Measurements from ENCODE around the gene TRHDE.
A peak's percentile ranks its signal among the peaks of the same experiment; 100 is the strongest.

Gene TRHDE, protein sequence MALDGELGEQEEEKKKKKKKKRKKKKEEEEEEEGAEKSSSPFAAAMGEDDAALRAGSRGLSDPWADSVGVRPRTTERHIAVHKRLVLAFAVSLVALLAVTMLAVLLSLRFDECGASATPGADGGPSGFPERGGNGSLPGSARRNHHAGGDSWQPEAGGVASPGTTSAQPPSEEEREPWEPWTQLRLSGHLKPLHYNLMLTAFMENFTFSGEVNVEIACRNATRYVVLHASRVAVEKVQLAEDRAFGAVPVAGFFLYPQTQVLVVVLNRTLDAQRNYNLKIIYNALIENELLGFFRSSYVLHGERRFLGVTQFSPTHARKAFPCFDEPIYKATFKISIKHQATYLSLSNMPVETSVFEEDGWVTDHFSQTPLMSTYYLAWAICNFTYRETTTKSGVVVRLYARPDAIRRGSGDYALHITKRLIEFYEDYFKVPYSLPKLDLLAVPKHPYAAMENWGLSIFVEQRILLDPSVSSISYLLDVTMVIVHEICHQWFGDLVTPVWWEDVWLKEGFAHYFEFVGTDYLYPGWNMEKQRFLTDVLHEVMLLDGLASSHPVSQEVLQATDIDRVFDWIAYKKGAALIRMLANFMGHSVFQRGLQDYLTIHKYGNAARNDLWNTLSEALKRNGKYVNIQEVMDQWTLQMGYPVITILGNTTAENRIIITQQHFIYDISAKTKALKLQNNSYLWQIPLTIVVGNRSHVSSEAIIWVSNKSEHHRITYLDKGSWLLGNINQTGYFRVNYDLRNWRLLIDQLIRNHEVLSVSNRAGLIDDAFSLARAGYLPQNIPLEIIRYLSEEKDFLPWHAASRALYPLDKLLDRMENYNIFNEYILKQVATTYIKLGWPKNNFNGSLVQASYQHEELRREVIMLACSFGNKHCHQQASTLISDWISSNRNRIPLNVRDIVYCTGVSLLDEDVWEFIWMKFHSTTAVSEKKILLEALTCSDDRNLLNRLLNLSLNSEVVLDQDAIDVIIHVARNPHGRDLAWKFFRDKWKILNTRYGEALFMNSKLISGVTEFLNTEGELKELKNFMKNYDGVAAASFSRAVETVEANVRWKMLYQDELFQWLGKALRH

DNA sequence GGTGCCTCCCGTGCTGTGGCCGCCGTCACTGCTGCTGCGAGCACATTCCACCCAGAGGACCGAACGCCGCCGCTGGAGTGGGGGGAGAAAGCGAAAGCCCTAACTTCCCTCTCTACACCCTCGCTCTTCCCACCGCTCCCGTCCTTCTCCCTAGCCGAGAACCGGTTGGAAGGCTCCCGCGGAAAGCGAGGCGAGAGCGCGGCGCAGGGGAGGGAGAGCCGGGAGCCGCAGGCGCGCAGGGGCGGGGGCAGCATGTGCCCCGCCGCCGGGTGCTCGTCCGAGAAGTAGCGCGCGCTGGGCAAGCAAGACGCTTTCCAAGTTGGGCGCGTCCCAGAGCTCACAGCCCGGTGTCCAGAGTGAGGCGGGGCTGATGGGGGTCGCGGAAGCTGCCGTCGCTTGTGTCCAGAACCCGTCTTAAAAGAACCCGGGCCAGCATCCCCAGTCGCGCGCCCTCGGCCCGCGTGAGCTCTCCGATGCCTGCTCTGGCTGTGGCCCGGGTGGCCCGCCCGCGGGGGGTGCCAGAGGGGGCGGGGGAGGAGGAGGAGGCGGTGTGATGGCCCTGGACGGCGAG, at the start of gene TRHDE:
Gene TRHDE, plus strand, starts transcription at position 280 of the 571 bp plus-strand sequence. Its CDS starts 274 bp downstream, at position 554.
- DNase-seq (ENCODE audit: low read depth in 2 of 2), result no peak

DNA sequence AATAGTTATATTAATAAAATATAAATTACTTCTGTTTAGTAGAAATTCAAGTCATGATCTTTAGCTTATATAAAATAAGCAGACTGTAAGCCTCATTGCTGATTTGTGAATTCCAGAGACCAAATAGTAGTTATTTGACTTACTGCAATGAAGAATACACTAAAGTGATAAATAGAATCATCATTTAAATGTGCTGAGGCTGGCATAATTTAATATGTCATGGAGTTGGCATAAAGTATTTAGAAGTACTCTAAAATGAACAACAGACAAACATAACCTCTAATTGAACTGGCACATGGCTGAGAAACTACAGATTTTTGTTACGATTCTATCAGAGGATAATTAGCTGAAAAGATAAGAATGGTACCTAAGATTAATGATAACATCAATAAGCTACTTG, 45.7 kb upstream of the TRHDE start:
- no peak for DNase-seq (ENCODE audit: low read depth in 2 of 2)

DNA sequence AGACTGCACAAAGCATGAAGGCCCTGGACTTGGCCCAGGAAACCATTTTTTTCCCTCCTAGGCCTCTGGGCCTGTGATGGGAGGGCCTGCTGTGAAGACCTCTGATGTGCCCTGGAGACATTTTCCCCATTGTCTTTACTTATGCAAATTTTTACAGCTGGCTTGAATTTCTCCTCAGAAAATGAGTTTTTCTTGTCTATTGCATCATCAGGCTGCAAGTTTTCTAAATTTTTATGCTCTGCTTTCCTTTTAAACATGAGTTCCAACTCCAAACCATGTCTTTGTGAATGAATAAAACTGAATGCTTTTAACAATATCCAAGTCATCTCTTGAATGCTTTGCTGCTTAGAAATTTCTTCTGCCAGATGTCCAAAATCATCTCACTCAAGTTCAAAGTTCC, 43.7 kb upstream of the TRHDE start:
- DNase-seq (ENCODE audit: low read depth in 2 of 2), result no peak

DNA sequence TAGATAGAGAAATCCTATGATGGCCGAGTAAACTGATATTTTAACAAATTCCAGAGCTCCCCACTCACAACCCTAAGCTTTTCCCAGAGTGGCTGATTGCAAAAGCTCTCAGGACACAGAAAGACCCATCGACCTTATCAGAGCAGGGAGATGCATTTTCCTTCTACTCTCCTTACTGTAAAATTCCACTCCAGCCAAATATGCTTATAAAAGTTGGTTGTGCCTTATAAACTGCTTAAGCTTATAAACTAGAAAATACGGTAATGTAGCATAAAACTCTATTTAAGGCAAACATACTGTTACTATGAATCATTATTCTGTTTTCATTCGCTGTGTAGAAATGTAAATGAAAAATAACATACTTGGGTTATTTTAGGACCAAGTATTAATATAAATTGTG, 41.6 kb upstream of the TRHDE start:
- DNase-seq (ENCODE audit: low read depth in 2 of 2), result peak; percentile 75 to 82

DNA sequence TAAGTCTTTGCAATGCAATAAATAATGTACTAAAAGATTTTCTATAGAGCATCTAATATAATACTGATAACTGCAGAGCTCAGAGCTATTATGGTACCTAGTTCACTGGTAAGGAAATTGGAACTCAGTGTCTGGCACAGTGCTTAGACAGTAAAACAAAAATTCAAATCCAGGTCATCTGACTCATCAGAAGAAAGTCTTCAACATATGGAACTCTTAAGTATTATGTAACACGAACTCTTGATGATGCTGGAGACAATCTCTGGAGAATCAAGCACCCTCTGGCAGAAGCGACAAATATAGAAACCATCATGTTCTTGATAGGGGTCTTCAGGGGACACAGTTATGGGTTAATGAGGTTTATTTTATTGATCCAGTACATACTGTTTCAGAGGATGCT, 37.3 kb upstream of the TRHDE start:
- DNase-seq (ENCODE audit: low read depth in 2 of 2), result no peak

DNA sequence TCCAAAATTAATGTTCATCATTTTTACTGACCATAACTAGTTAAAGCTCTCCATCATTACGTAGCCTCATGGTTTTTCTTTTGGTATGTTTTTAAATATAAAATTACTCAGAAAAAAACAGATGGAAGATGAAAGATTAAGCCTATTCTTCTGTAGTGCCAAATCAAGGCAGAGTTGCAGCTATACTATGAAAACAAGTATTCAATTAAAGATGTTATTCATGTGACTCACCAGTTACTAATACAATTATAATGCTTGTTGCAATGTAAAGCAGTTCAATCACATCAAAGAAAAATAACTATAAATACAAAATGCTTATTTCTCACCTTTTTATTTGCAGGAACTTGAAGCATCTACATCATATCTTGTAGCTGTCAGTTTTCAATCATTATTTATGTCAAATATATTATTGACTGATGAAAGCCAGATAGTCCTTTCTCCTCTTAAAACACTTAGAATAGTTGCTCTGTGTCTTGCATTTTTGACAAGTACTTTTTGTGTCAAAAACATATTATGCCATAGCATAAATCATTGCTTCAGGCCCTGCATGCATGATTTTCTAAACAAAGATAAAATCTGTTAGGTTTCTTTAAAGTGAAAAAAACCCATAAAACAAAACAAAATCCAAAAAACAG, 36.0 kb upstream of the TRHDE start:
- peak; percentile 47 to 55 for DNase-seq (ENCODE audit: low read depth in 2 of 2)

DNA sequence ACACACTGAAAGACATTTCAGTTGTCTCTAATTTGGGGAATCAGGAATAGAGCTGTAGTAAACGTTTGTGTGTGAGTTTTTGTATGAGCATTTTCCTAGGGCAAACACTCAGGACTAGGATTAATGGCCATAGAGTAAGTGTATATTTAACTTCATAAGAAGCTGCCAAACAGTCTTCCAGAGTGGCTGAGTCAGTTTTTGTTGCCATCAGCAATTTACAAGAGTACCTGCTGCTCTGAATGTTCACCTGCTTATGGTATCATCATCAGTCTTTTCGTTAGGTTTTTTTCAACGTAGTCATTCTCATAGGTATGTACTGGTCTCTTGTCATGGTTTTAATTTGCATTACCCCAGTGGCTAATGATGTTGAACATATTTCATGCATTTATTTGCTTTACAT, 30.6 kb upstream of the TRHDE start:
- no peak for DNase-seq (ENCODE audit: low read depth in 2 of 2)

DNA sequence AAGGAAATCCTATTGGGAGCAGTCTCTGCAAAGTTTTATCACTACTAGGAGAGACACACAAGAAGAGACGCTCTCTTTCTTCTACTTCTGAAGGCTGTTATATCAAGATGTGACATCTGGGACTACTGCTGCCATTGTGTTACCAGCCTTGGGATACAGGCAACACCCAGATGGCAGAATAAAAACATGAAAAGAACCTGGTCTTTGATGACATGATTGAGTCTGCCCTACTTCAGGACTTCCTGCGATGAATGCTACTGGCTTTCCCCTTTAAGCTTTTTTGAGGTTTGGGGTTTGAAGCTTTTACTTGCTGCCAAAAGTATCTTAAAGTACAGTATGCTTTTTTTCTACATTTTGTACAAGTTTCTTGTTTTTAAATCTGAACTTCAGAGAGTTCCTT, 29.2 kb upstream of the TRHDE start:
- DNase-seq (ENCODE audit: low read depth in 2 of 2), result no peak

DNA sequence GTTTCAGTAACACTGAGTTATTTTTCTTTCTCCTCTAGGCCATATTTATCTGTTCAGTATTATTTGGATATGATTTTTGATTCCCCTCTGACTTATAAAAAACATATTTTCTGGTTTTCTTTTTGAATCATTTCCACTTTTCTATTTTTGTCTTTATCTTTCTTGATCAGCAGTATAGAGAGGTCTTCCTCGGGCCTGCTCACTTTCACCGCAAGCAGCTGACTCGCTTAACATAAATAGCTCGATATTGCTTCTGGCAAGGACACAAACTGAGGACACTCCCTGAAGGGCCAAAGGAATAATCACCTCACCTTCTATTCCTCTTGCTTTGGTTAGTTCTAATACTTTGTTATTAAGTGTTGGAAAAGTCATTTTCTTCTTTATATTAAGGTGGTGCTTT, 25.8 kb upstream of the TRHDE start:
- no peak for DNase-seq (ENCODE audit: low read depth in 2 of 2)

DNA sequence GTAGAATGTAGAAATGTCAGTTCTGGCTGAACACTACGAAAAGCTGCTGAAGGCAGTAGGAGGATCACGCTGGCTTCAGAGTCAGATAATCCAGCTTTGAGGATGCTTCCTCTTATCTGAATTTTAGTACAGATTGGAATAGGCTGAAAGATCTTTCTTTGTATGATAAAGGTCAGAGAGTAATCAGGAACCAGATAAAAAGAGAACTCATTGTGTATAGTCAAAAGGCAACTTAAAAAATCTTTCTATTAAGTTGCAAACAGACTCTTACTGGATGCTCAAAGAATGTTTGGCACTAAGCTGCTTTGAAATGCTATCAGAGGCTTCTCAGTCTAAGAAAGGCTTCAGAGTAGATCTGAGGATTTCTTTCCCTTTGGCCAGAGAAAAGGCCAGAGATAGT, 21.8 kb upstream of the TRHDE start:
- DNase-seq (ENCODE audit: low read depth in 2 of 2), result no peak

DNA sequence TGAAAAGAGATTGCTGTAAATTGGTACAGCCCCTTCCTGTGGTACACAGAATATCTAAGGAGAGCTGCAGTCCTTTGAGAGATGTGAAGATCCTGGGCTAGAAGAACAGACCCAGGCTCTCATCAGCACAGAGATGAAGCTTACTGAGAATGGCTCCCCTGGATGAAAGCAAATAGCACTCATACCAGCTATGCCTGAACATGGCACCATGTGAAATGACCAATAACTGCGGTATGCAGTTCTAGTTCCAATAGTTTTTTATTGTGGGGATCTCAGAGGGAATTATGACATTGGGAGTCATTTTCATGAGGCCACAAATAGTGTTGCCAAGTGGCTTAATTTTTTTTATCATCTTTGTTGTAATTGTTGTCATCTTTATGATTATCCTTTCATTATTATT, 15.4 kb upstream of the TRHDE start:
- no peak for DNase-seq (ENCODE audit: low read depth in 2 of 2)

DNA sequence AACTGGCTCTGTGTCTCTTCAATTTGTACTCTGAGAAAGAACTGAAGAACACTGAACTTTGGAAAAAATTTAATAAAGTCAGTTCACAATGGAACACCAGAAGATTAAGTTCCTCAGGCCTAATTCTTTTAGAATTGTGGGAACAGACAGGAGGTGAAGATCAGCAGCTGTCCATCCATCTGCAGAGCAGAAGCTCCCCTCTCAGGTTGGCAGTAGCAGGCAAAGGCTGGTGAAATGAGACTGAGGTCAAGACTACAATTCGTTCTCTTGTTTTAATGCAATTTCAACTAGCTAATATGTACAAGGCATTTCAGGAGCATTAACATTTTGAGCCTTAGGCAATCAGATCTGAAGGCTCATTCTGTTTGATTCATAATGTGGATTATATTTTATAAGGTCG, 10.3 kb upstream of the TRHDE start:
- DNase-seq (ENCODE audit: low read depth in 2 of 2), result no peak

DNA sequence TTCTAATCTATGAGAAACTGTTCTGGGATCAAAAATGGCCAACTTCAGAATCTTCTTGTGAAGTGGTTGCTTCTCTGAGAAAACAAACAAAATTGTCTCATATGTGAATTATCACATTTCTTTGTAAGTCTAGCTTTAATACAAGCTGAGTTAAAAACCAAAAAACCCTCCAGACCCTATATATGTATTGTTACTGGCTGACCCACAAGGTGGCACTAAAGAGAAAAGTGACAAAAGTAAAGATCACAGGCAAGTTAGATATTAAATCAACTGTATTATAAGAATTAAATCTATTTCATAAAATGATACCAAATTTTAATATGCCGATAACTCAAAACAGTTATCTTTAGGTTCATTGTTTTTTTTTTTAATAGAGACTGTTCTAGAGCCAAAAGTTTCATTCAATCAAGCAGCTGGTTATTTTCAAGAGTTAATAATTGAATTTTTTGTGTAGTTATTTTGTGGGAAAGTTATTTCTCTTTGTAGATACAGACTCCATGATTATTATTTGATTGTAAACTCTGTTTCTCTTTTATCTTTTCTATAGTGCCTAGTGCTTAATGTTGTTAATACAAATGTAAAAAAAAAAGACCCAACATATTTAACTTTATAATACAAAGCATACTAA, 7.5 kb upstream of the TRHDE start:
- no peak for DNase-seq (ENCODE audit: low read depth in 2 of 2)

DNA sequence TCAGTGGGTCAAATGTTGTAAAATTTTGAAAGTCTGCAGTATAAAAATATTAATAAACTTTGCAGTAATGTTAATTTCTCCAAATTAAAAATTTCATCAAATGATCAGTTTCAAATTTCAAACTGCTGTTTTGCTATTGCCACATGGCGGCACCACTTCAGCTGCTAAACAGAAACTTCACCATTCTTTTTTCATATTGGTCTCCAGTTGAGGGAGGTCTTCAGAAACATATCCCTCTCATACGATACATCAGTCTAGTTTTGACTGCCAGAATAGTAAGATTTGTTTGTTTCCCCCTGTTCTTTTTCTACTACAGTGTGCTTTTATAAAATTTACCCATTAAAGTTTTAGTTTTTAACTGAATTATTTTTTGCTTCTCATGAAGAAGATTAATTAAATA, 4.2 kb upstream of the TRHDE start:
- no peak for DNase-seq (ENCODE audit: low read depth in 2 of 2)

DNA sequence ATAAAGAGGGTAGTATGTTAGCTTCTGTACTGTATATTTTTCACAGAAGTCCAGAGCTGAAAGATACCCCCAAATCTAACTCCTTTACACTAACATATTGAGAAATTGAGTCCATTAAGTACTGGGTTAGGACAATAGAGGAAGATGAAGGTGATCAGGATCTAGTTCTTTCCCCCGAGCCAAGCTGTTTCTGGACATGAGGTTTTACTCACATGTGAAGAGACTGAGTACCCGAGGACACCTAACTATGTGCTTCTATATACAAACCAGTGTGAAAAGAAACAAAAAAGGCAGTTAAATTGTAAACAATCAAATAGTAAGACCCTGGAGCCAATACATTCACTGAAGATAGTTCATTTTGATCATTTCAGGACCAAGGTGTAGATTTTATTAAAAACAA, 3.8 kb upstream of the TRHDE start:
- DNase-seq (ENCODE audit: low read depth in 2 of 2), result no peak

DNA sequence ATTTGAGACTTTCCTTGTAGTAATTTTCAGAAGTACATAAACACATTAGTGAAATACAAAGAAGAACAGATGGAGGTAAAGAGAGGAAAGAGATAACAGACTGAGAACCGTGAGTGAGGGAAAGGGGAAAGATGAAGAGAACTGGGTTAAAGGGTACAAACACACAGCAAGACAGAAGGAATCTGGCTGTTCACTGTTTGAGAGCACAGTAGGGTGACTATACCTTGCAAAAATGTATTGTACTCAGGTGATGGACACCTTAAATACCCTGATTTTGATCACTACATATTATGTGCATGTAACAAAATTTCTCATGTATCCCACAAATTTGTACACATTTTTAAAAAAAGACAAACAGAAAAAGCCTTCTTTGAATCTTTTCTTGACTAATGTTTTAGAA, 2.7 kb upstream of the TRHDE start:
- DNase-seq (ENCODE audit: low read depth in 2 of 2), result no peak

DNA sequence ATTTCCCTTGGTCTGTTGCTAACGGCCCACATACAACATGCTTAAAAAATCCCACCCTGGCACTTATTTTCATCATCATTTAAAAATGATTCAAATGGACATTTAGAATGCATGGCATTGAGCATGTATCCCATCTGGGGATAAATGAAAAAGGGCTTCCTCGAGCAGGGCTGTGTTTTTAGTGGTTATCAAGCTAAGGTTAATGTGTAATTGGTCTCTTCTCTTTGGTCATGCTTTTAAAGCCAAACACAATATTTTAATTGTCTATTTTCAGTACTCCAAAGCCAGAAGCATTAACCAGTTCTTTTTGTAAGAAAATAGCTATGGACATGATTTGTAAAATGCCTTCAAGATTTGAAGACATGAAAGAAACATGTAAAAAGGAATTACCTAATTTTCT, 1.9 kb upstream of the TRHDE start:
- no peak for DNase-seq (ENCODE audit: low read depth in 2 of 2)

DNA sequence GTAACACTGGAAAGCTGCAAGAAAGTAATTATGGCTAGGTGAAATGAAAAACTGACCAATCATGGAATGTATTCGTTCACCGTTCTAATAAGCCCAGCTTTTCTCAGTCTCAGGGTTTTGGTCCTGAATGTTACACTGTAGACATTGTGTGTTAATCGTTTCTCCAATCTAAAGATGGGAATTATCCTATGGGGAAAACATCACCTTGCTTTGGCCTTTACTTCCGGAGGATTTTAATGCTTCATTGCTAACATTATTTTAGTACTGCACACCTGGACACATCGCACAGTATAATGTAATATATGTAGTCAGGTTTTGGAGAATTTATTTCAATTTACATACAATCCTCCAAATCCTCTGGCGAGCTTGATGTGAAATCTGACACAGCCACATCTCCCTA, 1.2 kb upstream of the TRHDE start:
- no peak for DNase-seq (ENCODE audit: low read depth in 2 of 2)

DNA sequence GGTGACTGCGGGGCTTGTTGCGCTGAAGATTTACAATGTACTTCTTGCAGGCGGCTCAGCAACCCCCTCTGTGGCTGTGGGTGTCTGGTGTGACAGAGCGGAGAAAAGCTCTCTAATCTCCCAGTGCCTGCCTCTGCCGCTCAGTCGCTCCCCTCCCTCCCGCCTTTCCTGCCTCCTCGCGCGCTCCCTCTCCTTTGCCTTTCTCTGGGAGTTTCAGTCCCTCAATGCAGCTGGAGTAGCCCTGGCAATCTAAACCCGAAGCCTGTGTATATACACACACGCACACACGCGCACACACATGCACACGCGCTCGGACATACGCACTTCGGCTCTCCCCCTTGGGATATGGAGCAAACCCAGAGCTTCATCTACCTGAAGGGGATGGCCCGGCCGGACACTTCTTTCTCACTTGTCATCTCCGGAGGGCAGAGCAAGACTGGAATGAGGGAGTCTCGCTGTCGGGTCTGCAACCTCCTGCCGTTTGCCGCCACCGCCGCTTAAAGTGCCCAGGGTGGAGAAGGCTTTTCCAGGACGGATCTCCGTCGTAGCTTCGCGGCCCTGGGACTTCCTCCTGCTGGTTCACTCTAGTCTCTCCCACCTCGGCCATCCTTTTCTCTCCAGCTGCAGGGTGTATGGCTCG, 599 bp upstream of the TRHDE start:
- no peak for DNase-seq (ENCODE audit: low read depth in 2 of 2)

DNA sequence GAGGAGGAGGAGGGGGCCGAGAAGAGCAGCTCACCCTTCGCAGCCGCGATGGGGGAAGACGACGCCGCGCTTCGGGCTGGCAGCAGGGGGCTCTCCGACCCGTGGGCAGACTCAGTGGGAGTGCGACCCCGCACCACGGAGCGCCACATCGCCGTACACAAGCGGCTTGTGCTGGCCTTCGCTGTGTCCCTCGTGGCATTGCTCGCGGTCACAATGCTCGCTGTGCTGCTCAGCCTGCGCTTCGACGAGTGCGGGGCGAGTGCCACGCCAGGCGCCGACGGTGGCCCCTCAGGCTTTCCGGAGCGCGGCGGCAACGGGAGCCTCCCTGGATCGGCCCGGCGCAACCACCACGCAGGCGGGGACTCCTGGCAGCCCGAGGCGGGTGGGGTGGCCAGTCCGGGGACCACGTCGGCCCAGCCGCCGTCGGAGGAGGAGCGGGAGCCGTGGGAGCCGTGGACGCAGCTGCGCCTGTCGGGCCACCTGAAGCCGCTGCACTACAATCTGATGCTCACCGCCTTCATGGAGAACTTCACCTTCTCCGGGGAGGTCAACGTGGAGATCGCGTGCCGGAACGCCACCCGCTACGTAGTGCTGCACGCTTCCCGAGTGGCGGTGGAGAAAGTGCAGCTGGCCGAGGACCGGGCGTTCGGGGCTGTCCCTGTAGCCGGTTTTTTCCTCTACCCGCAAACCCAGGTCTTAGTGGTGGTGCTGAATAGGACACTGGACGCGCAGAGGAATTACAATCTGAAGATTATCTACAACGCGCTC, 745 bp downstream of the TRHDE start:
- DNase-seq (ENCODE audit: low read depth in 2 of 2), result no peak
